ENCODE data around the gene TEX26.

Gene TEX26

GRCh38 chr13:30932481-30933353, at the start of gene TEX26:
TSS of gene TEX26 (plus strand) at chr13:30932656. CDS start at chr13:30932716, 60 bp downstream.
- DNase-seq (ENCODE audit: low read depth in 3 of 3, low spot score in 1 of 3) = no peak

DNA sequence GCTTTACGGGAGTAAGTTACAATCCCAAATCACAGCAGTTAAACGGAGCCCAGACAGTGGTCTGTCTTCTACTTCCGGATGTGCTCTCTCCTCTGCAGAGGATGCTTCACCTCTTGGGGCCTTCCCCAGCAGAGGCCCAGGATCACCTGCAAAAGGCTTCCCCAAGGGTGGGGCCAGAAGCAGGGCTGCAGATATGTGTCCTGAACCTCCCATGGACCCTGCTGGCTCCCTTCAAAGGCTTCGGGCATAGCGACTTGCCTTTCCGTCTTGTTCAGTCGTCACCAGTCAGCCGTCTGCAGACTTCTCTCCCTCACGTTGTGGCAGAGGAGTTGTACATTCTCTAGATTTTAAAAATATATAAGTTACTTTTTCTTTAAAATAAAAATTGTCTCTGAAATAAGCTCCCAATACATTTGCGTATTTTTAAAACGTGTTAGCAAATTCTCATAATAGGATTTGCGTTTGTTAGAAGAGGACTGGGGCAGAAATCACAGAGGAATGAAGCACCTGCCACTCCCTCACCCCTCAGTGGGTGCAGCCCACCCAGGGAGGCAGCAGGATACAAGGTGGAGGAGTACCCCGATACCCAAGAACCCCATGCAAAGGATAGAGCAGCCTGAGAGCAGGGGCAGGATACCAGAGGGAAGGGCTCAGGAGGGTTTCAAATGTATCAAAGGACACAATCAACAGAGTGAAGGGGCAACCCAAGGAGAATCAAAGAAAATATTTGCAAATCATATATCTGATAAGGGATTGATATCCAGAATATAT, 49.3 kb upstream of the TEX26 start:
- no peak for DNase-seq (ENCODE audit: low read depth in 3 of 3, low spot score in 1 of 3)

DNA sequence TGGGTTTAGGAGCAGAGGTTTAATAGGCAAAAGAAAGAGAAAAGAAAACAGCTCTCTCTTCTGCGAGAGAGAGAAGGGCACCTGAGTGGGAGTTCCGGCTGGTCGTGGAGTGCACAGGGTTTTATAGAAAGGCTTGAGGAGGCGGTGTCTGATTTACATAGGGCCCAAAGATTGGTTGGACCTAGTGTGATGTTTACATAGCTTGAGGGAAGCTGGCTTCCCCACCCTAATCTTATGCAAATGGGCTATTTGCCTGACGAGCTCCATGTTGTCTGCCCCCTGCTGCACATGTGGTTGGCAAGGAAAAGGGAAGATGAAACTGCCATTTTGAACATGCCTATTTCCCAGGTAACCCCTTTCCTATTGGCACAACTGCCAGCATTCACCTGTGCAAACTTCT, 47.9 kb upstream of the TEX26 start:
- DNase-seq (ENCODE audit: low read depth in 3 of 3, low spot score in 1 of 3) = no peak

GRCh38 chr13:30889196-30889690, 43.2 kb upstream of the TEX26 start:
- DNase-seq (ENCODE audit: low read depth in 3 of 3, low spot score in 1 of 3) = no peak

DNA sequence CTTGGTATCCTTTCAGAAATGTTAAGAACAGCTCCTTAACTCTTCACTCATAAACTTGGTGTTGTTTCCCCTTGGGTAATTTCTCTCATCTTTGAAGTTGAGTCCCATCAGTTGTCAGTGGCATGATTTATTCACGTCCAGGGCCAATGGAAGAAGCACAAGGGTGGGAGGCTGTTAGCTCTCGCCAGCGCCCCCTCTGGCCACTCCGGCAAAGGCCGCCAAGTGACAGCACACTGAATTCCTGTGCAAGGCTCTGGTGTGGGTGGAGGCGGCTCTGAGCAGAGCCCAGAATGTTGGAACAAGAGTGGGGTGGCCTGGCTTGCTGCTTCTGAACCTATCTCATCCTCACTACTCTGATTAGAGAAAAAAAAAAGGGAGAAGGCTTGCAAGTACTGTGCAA, 39.5 kb upstream of the TEX26 start:
- no peak for DNase-seq (ENCODE audit: low read depth in 3 of 3, low spot score in 1 of 3)

- DNase-seq (ENCODE audit: low read depth in 3 of 3, low spot score in 1 of 3) = no peak
Measured at GRCh38 chr13:30895773-30896172, 36.7 kb upstream of the TEX26 start.

- DNase-seq (ENCODE audit: low read depth in 3 of 3, low spot score in 1 of 3) = no peak
Measured at GRCh38 chr13:30898070-30898469, 34.4 kb upstream of the TEX26 start.

- DNase-seq (ENCODE audit: low read depth in 3 of 3, low spot score in 1 of 3) = no peak
Measured at GRCh38 chr13:30898678-30899241, 33.7 kb upstream of the TEX26 start.

DNA sequence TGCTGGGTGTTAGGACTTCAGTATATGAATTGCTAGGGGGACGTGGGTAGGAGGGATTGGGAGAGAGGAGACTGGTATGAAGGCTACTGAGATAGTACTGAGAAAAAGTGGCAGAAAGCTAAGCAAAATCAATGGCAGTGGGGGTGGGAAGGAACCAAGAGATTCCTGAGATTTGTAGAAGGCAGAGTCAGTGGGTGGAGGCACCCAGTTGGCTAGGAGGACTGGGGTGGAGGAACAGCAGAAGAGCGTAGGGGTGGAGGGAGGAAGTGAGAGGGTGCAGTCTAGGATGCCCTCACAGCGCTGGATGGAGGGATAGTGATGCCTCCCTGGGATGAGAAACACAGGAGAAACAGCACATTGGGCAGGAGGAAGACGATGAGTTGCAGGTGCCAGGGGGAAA, 32.0 kb upstream of the TEX26 start:
- DNase-seq (ENCODE audit: low read depth in 3 of 3, low spot score in 1 of 3) = no peak

GRCh38 chr13:30900952-30901749, 31.3 kb upstream of the TEX26 start:
- DNase-seq (ENCODE audit: low read depth in 3 of 3, low spot score in 1 of 3) = no peak

DNA sequence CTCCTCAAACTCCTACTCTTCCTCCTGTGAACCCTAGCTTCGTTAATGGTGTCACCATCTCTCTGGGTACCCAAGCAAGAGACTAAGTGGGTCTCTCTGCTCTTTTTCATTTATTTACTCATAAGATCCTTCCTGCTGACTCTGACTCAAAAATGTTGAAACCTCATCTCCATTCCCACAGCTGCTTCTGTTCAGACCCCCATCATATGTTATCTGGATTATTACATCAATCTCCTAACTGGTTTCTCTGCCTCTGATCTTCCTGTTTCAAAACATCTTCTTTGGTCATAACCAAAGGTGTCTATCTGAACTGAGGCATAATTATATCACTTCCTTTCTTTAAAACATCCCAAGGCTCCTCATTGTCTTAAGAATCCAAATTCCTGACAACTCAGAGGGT, 28.4 kb upstream of the TEX26 start:
- no peak for DNase-seq (ENCODE audit: low read depth in 3 of 3, low spot score in 1 of 3)

DNA sequence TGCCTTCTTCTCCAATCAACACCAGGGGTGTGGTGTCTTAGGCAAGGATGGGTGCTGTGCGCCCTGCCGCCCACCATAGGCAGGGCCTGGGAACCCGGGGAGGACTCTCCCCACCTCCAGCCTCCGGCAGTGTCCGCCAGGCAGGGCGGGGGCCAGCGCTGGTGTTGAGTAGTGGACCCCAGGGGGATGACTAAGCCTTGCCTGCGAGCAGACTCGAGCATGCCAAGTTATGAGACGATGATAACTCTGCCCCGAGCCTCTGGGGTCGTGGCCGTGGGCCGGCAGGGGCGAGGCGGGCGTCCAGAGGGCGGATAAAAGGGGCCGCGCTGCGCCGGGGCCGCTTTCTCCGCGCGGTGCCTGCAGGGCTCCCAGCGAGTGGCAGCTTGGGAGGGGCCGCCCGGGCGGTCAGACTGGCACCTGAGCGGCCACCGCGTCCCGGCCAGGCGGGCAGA, 26.5 kb upstream of the TEX26 start, which contains the start of gene MEDAG:
Gene MEDAG (plus strand): TSS at position 340 of the 452 bp plus-strand sequence. CDS start 245 bp downstream, outside the sequence.
- DNase-seq (ENCODE audit: low read depth in 3 of 3, low spot score in 1 of 3) = no peak

GRCh38 chr13:30906411-30907051, 25.9 kb upstream of the TEX26 start:
- no peak for DNase-seq (ENCODE audit: low read depth in 3 of 3, low spot score in 1 of 3)

DNA sequence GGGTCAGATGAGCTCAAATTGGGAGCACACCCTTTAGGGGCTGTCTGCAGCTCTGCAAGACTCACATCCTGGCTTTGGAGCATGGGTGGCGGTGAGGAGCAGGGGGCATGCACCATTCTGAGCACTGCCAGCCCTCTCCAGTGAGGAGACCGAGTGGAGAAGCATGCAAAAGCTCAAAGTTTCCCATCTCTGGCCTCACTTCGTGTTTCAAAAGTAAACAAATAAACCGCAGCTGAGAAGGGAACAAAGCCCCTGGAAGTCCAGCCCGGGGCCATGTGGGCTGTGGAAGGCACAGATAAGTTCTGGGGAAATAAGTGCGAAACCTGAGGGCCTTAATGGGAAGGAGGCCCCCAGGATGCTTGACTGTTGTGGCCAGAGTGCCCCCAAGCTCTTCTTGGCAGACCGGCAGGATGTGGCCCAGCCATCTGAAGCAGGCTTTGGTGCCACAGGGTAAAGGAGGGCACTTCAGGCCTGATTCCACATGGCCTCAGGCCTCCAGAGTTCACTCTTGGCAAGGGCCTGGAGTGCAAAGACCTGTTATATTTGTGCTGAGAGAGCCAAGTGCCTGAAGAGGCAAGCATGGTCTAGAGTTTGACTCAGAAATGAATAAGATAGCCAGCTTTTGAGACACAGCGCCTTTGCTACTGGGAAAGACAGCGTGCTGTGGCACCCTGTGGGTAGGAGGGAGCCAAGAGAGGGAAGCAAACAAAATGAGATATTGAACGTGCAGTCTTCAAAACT, 25.2 kb upstream of the TEX26 start:
- no peak for DNase-seq (ENCODE audit: low read depth in 3 of 3, low spot score in 1 of 3)

GRCh38 chr13:30908416-30908980, 24.0 kb upstream of the TEX26 start:
- no peak for DNase-seq (ENCODE audit: low read depth in 3 of 3, low spot score in 1 of 3)

DNA sequence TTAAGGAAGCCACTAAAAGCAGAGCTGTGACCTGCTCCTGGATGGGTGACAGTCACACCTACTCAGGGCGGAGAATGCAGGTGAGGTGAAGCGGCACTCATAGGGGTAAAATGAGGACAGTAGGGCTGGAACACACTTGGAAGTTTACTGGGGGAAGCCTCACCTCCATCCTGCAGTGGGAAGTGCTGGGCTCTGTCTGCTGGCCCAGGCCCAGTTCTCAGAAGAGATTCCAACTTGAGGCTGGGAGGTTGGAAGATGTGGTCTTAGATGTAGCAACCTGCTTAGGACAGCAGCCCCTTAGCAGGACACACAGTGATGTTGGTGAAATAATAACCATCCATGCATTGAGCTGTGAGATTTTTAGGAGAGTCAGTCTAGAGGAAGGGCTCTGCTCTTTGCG, 21.8 kb upstream of the TEX26 start:
- no peak for DNase-seq (ENCODE audit: low read depth in 3 of 3, low spot score in 1 of 3)

- no peak for DNase-seq (ENCODE audit: low read depth in 3 of 3, low spot score in 1 of 3)
Measured at GRCh38 chr13:30915691-30916541, 16.5 kb upstream of the TEX26 start.

- DNase-seq (ENCODE audit: low read depth in 3 of 3, low spot score in 1 of 3) = no peak
Measured at GRCh38 chr13:30916991-30917390, 15.5 kb upstream of the TEX26 start.

All from stimulated activated CD4-positive, alpha-beta T cell treated with anti-CD3 and anti-CD28 coated beads, TNF-alpha, amount 100 ng/mL, for 1 hour (primary cell).